ENCODE measurements around the gene PDGFA.

DNA sequence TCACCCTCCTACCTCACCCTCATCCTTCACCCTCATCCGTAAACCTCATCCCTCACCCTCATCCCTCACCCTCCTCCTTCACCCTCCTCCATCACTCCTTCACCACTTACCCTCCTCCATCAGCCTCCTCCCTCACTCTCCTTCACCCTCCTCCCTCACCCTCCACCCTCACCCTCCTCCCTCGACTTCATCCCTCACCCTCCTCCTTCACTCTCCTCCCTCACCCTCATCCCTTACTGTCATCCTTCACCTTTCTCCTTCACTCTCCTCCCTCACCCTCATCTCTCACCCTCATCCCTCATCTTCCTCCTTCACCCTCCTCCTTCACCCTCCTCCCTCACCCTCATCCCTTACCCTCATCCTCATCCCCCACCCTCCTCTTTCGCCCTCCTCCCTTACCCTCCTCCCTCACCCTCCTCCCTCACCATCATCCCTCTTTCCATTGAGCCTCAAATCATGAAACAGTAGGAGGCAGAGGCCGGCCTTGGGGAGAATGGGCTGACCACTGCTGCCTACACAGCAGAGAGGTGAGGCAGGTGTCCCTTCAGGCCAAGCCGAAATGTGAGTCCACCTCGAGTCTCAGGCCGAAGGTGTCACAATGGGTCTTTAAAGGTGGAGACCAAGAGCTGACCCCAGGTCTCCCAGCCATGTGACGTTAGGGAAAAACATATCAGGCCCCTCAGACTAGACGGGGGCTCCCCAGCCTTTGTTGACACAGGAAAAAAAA, 53.0 kb downstream of the PDGFA start:
- TF ChIP-seq, protein P1, sequence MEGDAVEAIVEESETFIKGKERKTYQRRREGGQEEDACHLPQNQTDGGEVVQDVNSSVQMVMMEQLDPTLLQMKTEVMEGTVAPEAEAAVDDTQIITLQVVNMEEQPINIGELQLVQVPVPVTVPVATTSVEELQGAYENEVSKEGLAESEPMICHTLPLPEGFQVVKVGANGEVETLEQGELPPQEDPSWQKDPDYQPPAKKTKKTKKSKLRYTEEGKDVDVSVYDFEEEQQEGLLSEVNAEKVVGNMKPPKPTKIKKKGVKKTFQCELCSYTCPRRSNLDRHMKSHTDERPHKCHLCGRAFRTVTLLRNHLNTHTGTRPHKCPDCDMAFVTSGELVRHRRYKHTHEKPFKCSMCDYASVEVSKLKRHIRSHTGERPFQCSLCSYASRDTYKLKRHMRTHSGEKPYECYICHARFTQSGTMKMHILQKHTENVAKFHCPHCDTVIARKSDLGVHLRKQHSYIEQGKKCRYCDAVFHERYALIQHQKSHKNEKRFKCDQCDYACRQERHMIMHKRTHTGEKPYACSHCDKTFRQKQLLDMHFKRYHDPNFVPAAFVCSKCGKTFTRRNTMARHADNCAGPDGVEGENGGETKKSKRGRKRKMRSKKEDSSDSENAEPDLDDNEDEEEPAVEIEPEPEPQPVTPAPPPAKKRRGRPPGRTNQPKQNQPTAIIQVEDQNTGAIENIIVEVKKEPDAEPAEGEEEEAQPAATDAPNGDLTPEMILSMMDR (IDR thresholded peaks at IDR 0.05) = no peak
- no peak for TF ChIP-seq POLR2A (IDR thresholded peaks at IDR 0.05)
